Caco-2 (cell line): ENCODE results near the gene ANTXR2. TPM values are rescaled to one million over a fixed set of nuclear protein-coding genes. Genes with fewer than 3 reads are reported as not detected.

ENCODE experiments used
- BruUV-seq: library from RNA; stranded (reverse); fragments of 400-500 nt; replicated peaks from 2 replicates; lab custom pipeline; 2021; lab: Mats Ljungman, UMichigan
- CTCF ChIA-PET: fragments of 300-600 bp; sonication (Branson Sonifier 250); formaldehyde crosslinking; loops from one replicate; lab custom pipeline; 2022; ENCODE audit warnings: antibody characterized with exemption; lab: Charles Lee
- POLR2A ChIA-PET: fragments of 300-600 bp; sonication (Branson Sonifier 250); formaldehyde crosslinking; loops from one replicate; lab custom pipeline; 2022; ENCODE audit warnings: antibody characterized with exemption; lab: Charles Lee
- DNase-seq, 2 experiments: peaks; one replicate each; pipeline versions ENCODE4 v3.0.0 to v3.0.0-alpha.2; 2020 to 2022
- H3K27me3 ChIP-seq: replicated peaks from 2 replicates; pipeline ENCODE4 v1.6.0; 2011; ENCODE audit warnings: low read length; ENCODE audit not compliant: control insufficient read depth, insufficient read depth
- H3K36me3 ChIP-seq: 2 replicates; pipeline ENCODE4 v1.5.1; 2011; ENCODE audit warnings: low read length; ENCODE audit not compliant: control insufficient read depth, insufficient read depth
- H3K4me1 ChIP-seq: fragments of 250-450 bp; sonication (Bioruptor Pico); 2 replicates; pipeline ENCODE4 v1.5.1; 2020; ENCODE audit warnings: mild to moderate bottlenecking
- H3K4me3 ChIP-seq: 2 replicates; pipeline ENCODE4 v1.5.1; 2011; ENCODE audit warnings: low read depth, mild to moderate bottlenecking, control low read depth, low read length
- H3K9me3 ChIP-seq: fragments of 250-450 bp; sonication (Bioruptor Pico); 2 replicates; pipeline ENCODE4 v1.5.1; 2020; ENCODE audit warnings: mild to moderate bottlenecking, moderate library complexity
- H3K27ac Mint-ChIP-seq: one replicate; pipeline ENCODE4 v1.8.0; 2022; ENCODE audit warnings: mixed read lengths; ENCODE audit not compliant: unreplicated experiment
- H3K27me3 Mint-ChIP-seq: one replicate; pipeline ENCODE4 v1.8.0; 2022; ENCODE audit warnings: mixed read lengths; ENCODE audit not compliant: insufficient read depth, unreplicated experiment
- H3K36me3 Mint-ChIP-seq: one replicate; pipeline ENCODE4 v1.8.0; 2022; ENCODE audit warnings: mild to moderate bottlenecking, mixed read lengths; ENCODE audit not compliant: insufficient read depth, unreplicated experiment
- H3K4me1 Mint-ChIP-seq: one replicate; pipeline ENCODE4 v1.8.0; 2022; ENCODE audit warnings: low read depth, mixed read lengths; ENCODE audit not compliant: unreplicated experiment
- H3K4me3 Mint-ChIP-seq: one replicate; pipeline ENCODE4 v1.8.0; 2022; ENCODE audit warnings: mild to moderate bottlenecking, moderate library complexity, mixed read lengths; ENCODE audit not compliant: unreplicated experiment
- H3K9me3 Mint-ChIP-seq: one replicate; pipeline ENCODE4 v1.8.0; 2022; ENCODE audit warnings: mixed read lengths; ENCODE audit not compliant: unreplicated experiment
- CTCF ChIP-seq, 2 experiments: fragments of 200-600 bp in 1 of 2; IDR thresholded peaks; 1 replicate in 1 of 2; 2 replicates in 1 of 2; pipeline versions ENCODE4 v1.5.1 to v1.8.0; 2011 to 2022; ENCODE audit warnings: antibody characterized with exemption in 1 of 2, control low read depth in 1 of 2, inconsistent platforms in 1 of 2, low read depth in 1 of 2, low read length in 1 of 2, mild to moderate bottlenecking in 1 of 2, moderate library complexity in 1 of 2; ENCODE audit not compliant: insufficient read depth in 1 of 2, severe bottlenecking in 1 of 2, unreplicated experiment in 1 of 2
- intact Hi-C: fragments of 100-400 bp; cut with micrococcal nuclease; formaldehyde crosslinking; loops from one replicate; pipeline ENCODE4 v1.10.0; 2022; ENCODE audit not compliant: unreplicated experiment
- total RNA-seq: library from RNA; stranded (reverse); gene quantifications from 2 replicates; pipeline ENCODE4 v1.2.3, GENCODE V29; 2022

The ANTXR2 gene
- total RNA-seq, 1 experiment from 2014 or later: 1.4 TPM

GRCh38 chr4:79918292-79918691 is 154.7 kb downstream of the ANTXR2 start:
- POLR2A ChIA-PET: no interaction called here
- H3K36me3 ChIP-seq: no peaks in the 10 kb centered on the region
- no peaks in the 10 kb centered on the region for H3K27me3 ChIP-seq
- CTCF ChIA-PET: no interaction called here
- intact Hi-C loops: loop anchor here (5.0 to 10.0 kb wide), 2 partner anchors 966 to 1137 kb away; no protein-coding TSS in a partner anchor
- no TSS peak for BruUV-seq
- H3K4me1 ChIP-seq: no peaks in the 10 kb centered on the region
- no peak overlapping the region for H3K27ac Mint-ChIP-seq
- H3K9me3 ChIP-seq: no peaks in the 10 kb centered on the region
- no peaks in the 10 kb centered on the region for H3K36me3 Mint-ChIP-seq
- no peak overlapping the region for H3K4me3 ChIP-seq
- TF ChIP-seq CTCF (IDR thresholded peaks at IDR 0.05; ENCODE audit: insufficient read depth in 1 of 2, low read depth in 1 of 2, low read length in 1 of 2, severe bottlenecking in 1 of 2, unreplicated experiment in 1 of 2): no peak
- no peak overlapping the region for H3K4me3 Mint-ChIP-seq
- no peaks in the 10 kb centered on the region for H3K27me3 Mint-ChIP-seq
- H3K4me1 Mint-ChIP-seq: no peaks in the 10 kb centered on the region
- no peak for DNase-seq
- no peaks in the 10 kb centered on the region for H3K9me3 Mint-ChIP-seq

GRCh38 chr4:79917246-79917645 is 155.8 kb downstream of the ANTXR2 start:
- peak; percentile 64 to 75 for TF ChIP-seq CTCF (IDR thresholded peaks at IDR 0.05; ENCODE audit: insufficient read depth in 1 of 2, low read depth in 1 of 2, low read length in 1 of 2, severe bottlenecking in 1 of 2, unreplicated experiment in 1 of 2)
- Histone ChIP-seq H3K9me3 (no peaks in the 10 kb centered on the region), H3K36me3 (no peaks in the 10 kb centered on the region), H3K4me1 (no peaks in the 10 kb centered on the region), H3K4me3 (no peak overlapping the region), H3K27me3 (no peaks in the 10 kb centered on the region)
- peak; percentile 50 to 56 for DNase-seq
- Mint-ChIP-seq H3K36me3 (no peaks in the 10 kb centered on the region), H3K27me3 (no peaks in the 10 kb centered on the region), H3K4me3 (no peak overlapping the region), H3K9me3 (no peaks in the 10 kb centered on the region), H3K4me1 (no peaks in the 10 kb centered on the region), H3K27ac (no peak overlapping the region)
- ChIA-PET POLR2A (no interaction called here), CTCF (no interaction called here)
- BruUV-seq: no TSS peak
- intact Hi-C loops: loop anchor here (2.0 to 10.0 kb wide), 3 partner anchors 298 to 1138 kb away; no protein-coding TSS in a partner anchor

- Mint-ChIP-seq H3K9me3 (no peaks in the 10 kb centered on the region), H3K27ac (no peak overlapping the region), H3K27me3 (no peaks in the 10 kb centered on the region), H3K36me3 (no peaks in the 10 kb centered on the region), H3K4me1 (no peaks in the 10 kb centered on the region), H3K4me3 (no peak overlapping the region)
- Histone ChIP-seq H3K27me3 (no peaks in the 10 kb centered on the region), H3K4me3 (no peak overlapping the region), H3K4me1 (no peaks in the 10 kb centered on the region), H3K36me3 (no peaks in the 10 kb centered on the region), H3K9me3 (no peaks in the 10 kb centered on the region)
- POLR2A ChIA-PET: no interaction called here
- no peak for DNase-seq
- TF ChIP-seq CTCF (IDR thresholded peaks at IDR 0.05; ENCODE audit: insufficient read depth in 1 of 2, low read depth in 1 of 2, low read length in 1 of 2, severe bottlenecking in 1 of 2, unreplicated experiment in 1 of 2): no peak
- BruUV-seq: no TSS peak
- CTCF ChIA-PET: no interaction called here
- intact Hi-C loops: loop anchor here (5.0 to 10.0 kb wide), 2 partner anchors 963 to 1140 kb away; no protein-coding TSS in a partner anchor
These were observed 157.8 kb downstream of the ANTXR2 start for GRCh38 chr4:79915246-79915645.
